SK-N-SH (cell line): ENCODE measurements around the gene ADIPOR2. TPM values are rescaled to one million over a fixed set of nuclear protein-coding genes. Genes with fewer than 3 reads are reported as not detected.

Source experiments
- CTCF ChIA-PET: fragments of 300-600, 350-600 bp; formaldehyde crosslinking; extraction: SDS; loops from one replicate; lab custom pipeline; 2021; lab: Yijun Ruan, JAX
- POLR2A ChIA-PET: fragments of 350-600 bp; sonication (Branson Sonifier 250); formaldehyde crosslinking; extraction: SDS; loops from one replicate; lab custom pipeline; 2020; ENCODE audit warnings: antibody characterized with exemption, inconsistent platforms; lab: Yijun Ruan, JAX
- DNase-seq: peaks from one replicate; pipeline ENCODE4 v3.0.0; 2012
- H2AFZ ChIP-seq: fragments of 200-600 bp; sonication (generic); 2 replicates; pipeline ENCODE4 v1.8.1; 2016; ENCODE audit warnings: antibody characterized with exemption, mild to moderate bottlenecking, low read depth
- H3F3A ChIP-seq: fragments of 200-600 bp; sonication (generic); replicated peaks from 2 replicates; pipeline ENCODE3; 2016; ENCODE audit warnings: antibody characterized with exemption, mild to moderate bottlenecking; ENCODE audit not compliant: insufficient read depth
- H3K27ac ChIP-seq, 2 experiments: fragments of 200-500 bp in 1 of 2; fragments of 200-600 bp in 1 of 2; sonication (Bioruptor generic) in 1 of 2; sonication (generic), shearing (Covaris generic) in 1 of 2; 2 replicates each; pipeline versions ENCODE4 v1.5.1 to v1.6.1; 2014 to 2016; ENCODE audit warnings: low read depth in 2 of 2, inconsistent platforms in 1 of 2, low read length in 1 of 2, mild to moderate bottlenecking in 1 of 2, mixed read lengths in 1 of 2
- H3K27me3 ChIP-seq: fragments of 200-600 bp; sonication (generic), shearing (Covaris generic); 2 replicates; pipeline ENCODE4 v1.6.1; 2016; ENCODE audit warnings: mixed run types; ENCODE audit not compliant: insufficient read depth
- H3K36me3 ChIP-seq, 2 experiments: fragments of 200-500 bp in 1 of 2; fragments of 200-600 bp in 1 of 2; sonication (Bioruptor generic) in 1 of 2; sonication (generic) in 1 of 2; replicated peaks in 1 of 2; 2 replicates each; pipeline versions ENCODE3 to v1.5.1; 2014 to 2016; ENCODE audit warnings: low read length in 1 of 2, mild to moderate bottlenecking in 1 of 2; ENCODE audit not compliant: insufficient read depth in 2 of 2, control insufficient read depth in 1 of 2
- H3K4me1 ChIP-seq, 2 experiments: fragments of 200-500 bp in 1 of 2; fragments of 200-600 bp in 1 of 2; sonication (Bioruptor generic) in 1 of 2; sonication (generic), shearing (Covaris generic) in 1 of 2; 2 replicates each; pipeline versions ENCODE4 v1.5.1 to v1.6.1; 2014 to 2016; ENCODE audit warnings: low read depth in 1 of 2, low read length in 1 of 2, mixed run types in 1 of 2; ENCODE audit not compliant: insufficient read depth in 2 of 2, control insufficient read depth in 1 of 2
- H3K4me2 ChIP-seq: fragments of 200-600 bp; sonication (generic), shearing (Covaris generic); 2 replicates; pipeline ENCODE4 v1.6.1; 2017; ENCODE audit warnings: mixed run types
- H3K4me3 ChIP-seq, 2 experiments: fragments of 200-500 bp in 1 of 2; fragments of 200-600 bp in 1 of 2; sonication (Bioruptor generic) in 1 of 2; sonication (generic), shearing (Covaris generic) in 1 of 2; 2 replicates each; pipeline versions ENCODE4 v1.5.1 to v1.8.1; 2014 to 2016; ENCODE audit warnings: low read depth in 2 of 2, inconsistent platforms in 1 of 2, low read length in 1 of 2, mild to moderate bottlenecking in 1 of 2, mixed read lengths in 1 of 2, moderate library complexity in 1 of 2
- H3K79me2 ChIP-seq: fragments of 200-600 bp; sonication (generic); 2 replicates; pipeline ENCODE4 v1.8.1; 2017; ENCODE audit warnings: mild to moderate bottlenecking; ENCODE audit not compliant: insufficient read depth
- H3K9ac ChIP-seq: fragments of 200-600 bp; sonication (generic); 2 replicates; pipeline ENCODE4 v1.6.1; 2017; ENCODE audit warnings: mixed run types
- H3K9me2 ChIP-seq: fragments of 200-600 bp; sonication (generic); 2 replicates; pipeline ENCODE4 v1.6.1; 2017; ENCODE audit warnings: mixed run types
- H3K9me3 ChIP-seq: fragments of 200-600 bp; sonication (generic); 2 replicates; pipeline ENCODE4 v1.6.1; 2017; ENCODE audit warnings: mixed run types, mild to moderate bottlenecking, moderate library complexity
- H4K20me1 ChIP-seq: fragments of 200-600 bp; sonication (generic); 2 replicates; pipeline ENCODE4 v1.6.1; 2017; ENCODE audit warnings: mild to moderate bottlenecking, mixed run types; ENCODE audit not compliant: insufficient read depth
- CHD2 ChIP-seq: fragments of 150-350 bp; IDR thresholded peaks from 2 replicates; pipeline ENCODE4 v1.6.1; 2018; ENCODE audit warnings: low read length; ENCODE audit not compliant: partially characterized antibody
- ELF1 ChIP-seq: IDR thresholded peaks from 2 replicates; pipeline ENCODE4 v1.4.0; 2012
- EZH2phosphoT487 ChIP-seq: fragments of 200-600 bp; sonication (generic); IDR thresholded peaks from 2 replicates; pipeline ENCODE4 v1.6.1; 2017; ENCODE audit warnings: low read depth, mixed run types, mild to moderate bottlenecking, antibody characterized with exemption, moderate library complexity, borderline replicate concordance
- FOXJ3 ChIP-seq: sonication (generic); formaldehyde crosslinking; IDR thresholded peaks from 2 replicates; pipeline ENCODE4 v1.5.1; 2020; ENCODE audit warnings: mild to moderate bottlenecking, missing genetic modification reagents
- GABPA ChIP-seq: IDR thresholded peaks from 2 replicates; pipeline ENCODE4 v1.4.0; 2012; ENCODE audit warnings: low read depth, mild to moderate bottlenecking
- MAX ChIP-seq: IDR thresholded peaks from 2 replicates; pipeline ENCODE4 v1.4.0; 2012; ENCODE audit warnings: low read depth
- MEF2A ChIP-seq: IDR thresholded peaks from 2 replicates; pipeline ENCODE4 v1.4.0; 2012; ENCODE audit warnings: low read depth, borderline replicate concordance
- MXI1 ChIP-seq: IDR thresholded peaks from 2 replicates; pipeline ENCODE4 v1.6.1; 2012; ENCODE audit warnings: mild to moderate bottlenecking, low read depth, low read length, improper control_type of control experiment
- NFIC ChIP-seq: IDR thresholded peaks from 2 replicates; pipeline ENCODE4 v1.4.0; 2012; ENCODE audit warnings: borderline replicate concordance
- NRF1 ChIP-seq: IDR thresholded peaks from 2 replicates; pipeline ENCODE4 v1.6.1; 2012; ENCODE audit warnings: low read depth, mild to moderate bottlenecking, low read length
- RAD21 ChIP-seq: IDR thresholded peaks from 2 replicates; pipeline ENCODE4 v1.6.1; 2012; ENCODE audit warnings: mild to moderate bottlenecking, low read length
- RXRA ChIP-seq: IDR thresholded peaks from 2 replicates; pipeline ENCODE4 v1.4.0; 2012; ENCODE audit warnings: low read depth, mild to moderate bottlenecking, borderline replicate concordance
- SIN3A ChIP-seq: IDR thresholded peaks from 2 replicates; pipeline ENCODE4 v1.6.1; 2012; ENCODE audit warnings: low read depth, mild to moderate bottlenecking, low read length, moderate library complexity, borderline replicate concordance
- SMC3 ChIP-seq: IDR thresholded peaks from 2 replicates; pipeline ENCODE4 v1.6.1; 2012; ENCODE audit warnings: low read depth, low read length, improper control_type of control experiment
- TAF1 ChIP-seq: IDR thresholded peaks from 2 replicates; pipeline ENCODE4 v1.6.1; 2012; ENCODE audit warnings: low read depth, mild to moderate bottlenecking, low read length, moderate library complexity, borderline replicate concordance
- TCF12 ChIP-seq: IDR thresholded peaks from 2 replicates; pipeline ENCODE4 v1.4.0; 2012
- USF2 ChIP-seq: fragments of 150-350 bp; IDR thresholded peaks from 2 replicates; pipeline ENCODE4 v1.6.1; 2017; ENCODE audit warnings: antibody characterized with exemption, low read length, low read depth, borderline replicate concordance
- YY1 ChIP-seq: IDR thresholded peaks from 2 replicates; pipeline ENCODE4 v1.4.0; 2012; ENCODE audit warnings: low read depth, mild to moderate bottlenecking
- WGBS: methylation state at CpG from one replicate; pipeline ENCODE4 v1.1.6; 2017; ENCODE audit warnings: low lambda C conversion rate; 5-methylcytosine and 5-hydroxymethylcytosine counted together
- polyA plus RNA-seq, 3 experiments: library from polyadenylated mRNA; depleted of rRNA; stranded (reverse); fragments of >200 nt; gene quantifications; 2 replicates each; pipeline ENCODE4 v1.2.3, GENCODE V29; 2012
- TF ChIP-seq, protein P1 (sequence below): IDR thresholded peaks from 2 replicates; pipeline ENCODE4; 2012
- TF ChIP-seq, protein P2 (sequence below): IDR thresholded peaks from 2 replicates; pipeline ENCODE4 v1.4.0; 2012; ENCODE audit warnings: low read depth, borderline replicate concordance

Gene ADIPOR2
- polyA plus RNA-seq, 1 of the 3 experiments (the other 2 are of a cell fraction), result 17.1 TPM

- ChIA-PET CTCF (interaction anchor here (0.8 to 3.1 kb wide), 4 partner anchors 10 to 177 kb away, joined by 3 to 13 read pairs (median 4); no protein-coding TSS in a partner anchor), POLR2A (no interaction called here)
- Histone ChIP-seq H3K9me3 (no peaks in the 10 kb centered on the region), H3K4me1 (peaks cover 0 to 63% of the 10 kb centered on the region in 2 experiments; a peak in 2 of 4 replicates), H3K79me2 (no peaks in the 10 kb centered on the region), H3K36me3 (no peaks in the 10 kb centered on the region), H4K20me1 (no peaks in the 10 kb centered on the region), H3K27me3 (no peaks in the 10 kb centered on the region), H3K9ac (no peak overlapping the region), H3K4me2 (no peak overlapping the region), H3K4me3 (no peak overlapping the region), H2AFZ (no peak overlapping the region), H3F3A (no peaks in the 10 kb centered on the region), H3K9me2 (no peaks in the 10 kb centered on the region), H3K27ac (peak overlapping the region in 1 of 2 experiments; percentile 85; a peak in 2 of 4 replicates)
- no peak for TF ChIP-seq GABPA
- TF ChIP-seq SIN3A, result no peak
- no peak for TF ChIP-seq MEF2A
- TF ChIP-seq RAD21, result no peak
- TF ChIP-seq, protein P1, sequence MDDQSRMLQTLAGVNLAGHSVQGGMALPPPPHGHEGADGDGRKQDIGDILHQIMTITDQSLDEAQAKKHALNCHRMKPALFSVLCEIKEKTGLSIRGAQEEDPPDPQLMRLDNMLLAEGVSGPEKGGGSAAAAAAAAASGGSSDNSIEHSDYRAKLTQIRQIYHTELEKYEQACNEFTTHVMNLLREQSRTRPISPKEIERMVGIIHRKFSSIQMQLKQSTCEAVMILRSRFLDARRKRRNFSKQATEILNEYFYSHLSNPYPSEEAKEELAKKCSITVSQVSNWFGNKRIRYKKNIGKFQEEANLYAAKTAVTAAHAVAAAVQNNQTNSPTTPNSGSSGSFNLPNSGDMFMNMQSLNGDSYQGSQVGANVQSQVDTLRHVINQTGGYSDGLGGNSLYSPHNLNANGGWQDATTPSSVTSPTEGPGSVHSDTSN, result no peak
- no peak for TF ChIP-seq NRF1
- TF ChIP-seq YY1, result no peak
- TF ChIP-seq, protein P2, sequence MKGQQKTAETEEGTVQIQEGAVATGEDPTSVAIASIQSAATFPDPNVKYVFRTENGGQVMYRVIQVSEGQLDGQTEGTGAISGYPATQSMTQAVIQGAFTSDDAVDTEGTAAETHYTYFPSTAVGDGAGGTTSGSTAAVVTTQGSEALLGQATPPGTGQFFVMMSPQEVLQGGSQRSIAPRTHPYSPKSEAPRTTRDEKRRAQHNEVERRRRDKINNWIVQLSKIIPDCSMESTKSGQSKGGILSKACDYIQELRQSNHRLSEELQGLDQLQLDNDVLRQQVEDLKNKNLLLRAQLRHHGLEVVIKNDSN, result no peak
- no peak for TF ChIP-seq MXI1
- TF ChIP-seq SMC3, result no peak
- TF ChIP-seq TCF12, result no peak
- no peak for TF ChIP-seq ELF1
- no peak for TF ChIP-seq TAF1
- no peak for TF ChIP-seq MAX
- no peak for TF ChIP-seq USF2
- TF ChIP-seq EZH2phosphoT487, result no peak
- TF ChIP-seq FOXJ3 (CRISPR knock-in tag), result no peak
- no peak for TF ChIP-seq CHD2
- no peak for TF ChIP-seq NFIC
- TF ChIP-seq RXRA, result no peak
- DNase-seq, result no peak
- WGBS, result 50% methylated on average over 10 of the region's 11 CpGs
Measured at GRCh38 chr12:1829306-1829900, 138.5 kb downstream of the ADIPOR2 start.
